Brain pericyte (primary cell): ENCODE data around the gene PJA2.
"Not testable (repeated sequence)": the region's sequence is repeated elsewhere in the genome, so short reads cannot be mapped to it uniquely, and the experiment has no call there.

Source experiments
- DNase-seq: peaks from one replicate; pipeline ENCODE4 v3.0.0-alpha.2; 2012; ENCODE audit warnings: low read depth, low spot score

The PJA2 gene

GRCh38 chr5:109409844-109410388 is at the start of gene PJA2:
PJA2 (minus strand) TSS chr5:109409974; CDS start chr5:109383433, 26,541 bp downstream.
- DNase-seq = peak; percentile 100

GRCh38 chr5:109455598-109456096 is 45.9 kb upstream of the PJA2 start:
- DNase-seq = peak; percentile 96

GRCh38 chr5:109454731-109455505 is 45.1 kb upstream of the PJA2 start:
- DNase-seq = no peak

GRCh38 chr5:109453251-109453650 is 43.5 kb upstream of the PJA2 start:
- DNase-seq = no peak

GRCh38 chr5:109452661-109453060 is 42.9 kb upstream of the PJA2 start:
- DNase-seq = no peak

- DNase-seq = no peak
Observed at GRCh38 chr5:109451146-109451545, 41.4 kb upstream of the PJA2 start.

GRCh38 chr5:109450129-109450877 is 40.5 kb upstream of the PJA2 start:
- DNase-seq = no peak

- DNase-seq = no peak
Observed at GRCh38 chr5:109448838-109449237, 39.1 kb upstream of the PJA2 start.

GRCh38 chr5:109439590-109439989 is 29.8 kb upstream of the PJA2 start:
- no peak for DNase-seq

- no peak for DNase-seq
Observed at GRCh38 chr5:109426075-109426474, 16.3 kb upstream of the PJA2 start.

GRCh38 chr5:109425521-109425920 is 15.7 kb upstream of the PJA2 start:
- not testable (repeated sequence) for DNase-seq

- DNase-seq = no peak
Observed at GRCh38 chr5:109421956-109422355, 12.2 kb upstream of the PJA2 start.

- no peak for DNase-seq
Observed at GRCh38 chr5:109418712-109419352, 9.1 kb upstream of the PJA2 start.

- no peak for DNase-seq
Observed at GRCh38 chr5:109416882-109417281, 7.1 kb upstream of the PJA2 start.

- DNase-seq = not testable (repeated sequence)
Observed at GRCh38 chr5:109413921-109414461, 4.2 kb upstream of the PJA2 start.

GRCh38 chr5:109413458-109413857 is 3.7 kb upstream of the PJA2 start:
- peak; percentile 34 for DNase-seq

GRCh38 chr5:109412981-109413402 is 3.2 kb upstream of the PJA2 start:
- DNase-seq = no peak

- peak; percentile 57 for DNase-seq
Observed at GRCh38 chr5:109411627-109412026, 1.9 kb upstream of the PJA2 start.

GRCh38 chr5:109411149-109411514 is 1.4 kb upstream of the PJA2 start:
- DNase-seq = no peak

- no peak for DNase-seq
Observed at GRCh38 chr5:109410389-109411148, 795 bp upstream of the PJA2 start.
